NCI-H2171 treated with DMSO at 0.1 percent for 48 hours (cell line): ENCODE results near the gene VSTM2L.

ENCODE experiments used
- DNase-seq: peaks from one replicate; lab custom pipeline; 2025; lab: John Stamatoyannopoulos, UW

The VSTM2L gene

DNA sequence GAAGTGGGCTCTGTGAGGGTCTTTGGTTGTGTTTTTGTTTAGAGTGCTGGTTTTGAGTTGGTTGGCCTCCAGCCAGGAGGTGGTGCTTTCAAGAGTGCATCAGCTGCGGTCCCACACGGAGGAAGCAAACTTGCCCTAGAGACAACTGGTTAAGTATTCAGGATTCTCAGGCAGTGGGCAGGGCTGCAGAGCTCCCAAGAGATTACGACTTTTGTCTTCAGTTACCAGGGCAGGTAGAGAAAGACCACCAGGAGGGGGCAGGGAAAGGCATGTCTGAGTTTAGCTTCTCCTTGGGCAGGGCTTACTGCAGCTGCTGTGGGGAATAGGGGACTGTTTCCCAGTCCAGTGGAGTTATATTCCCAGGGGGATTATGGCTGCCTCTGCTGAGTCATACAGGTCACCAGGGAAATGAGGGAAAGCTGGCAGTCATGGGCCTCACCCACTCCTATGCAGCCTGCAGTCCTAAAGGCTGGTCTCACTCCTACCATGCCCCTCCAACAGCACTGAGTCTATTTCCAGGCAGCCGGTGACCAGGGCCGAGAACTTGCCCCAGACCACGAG, 66.0 kb downstream of the VSTM2L start:
- peak; percentile 100 for DNase-seq

DNA sequence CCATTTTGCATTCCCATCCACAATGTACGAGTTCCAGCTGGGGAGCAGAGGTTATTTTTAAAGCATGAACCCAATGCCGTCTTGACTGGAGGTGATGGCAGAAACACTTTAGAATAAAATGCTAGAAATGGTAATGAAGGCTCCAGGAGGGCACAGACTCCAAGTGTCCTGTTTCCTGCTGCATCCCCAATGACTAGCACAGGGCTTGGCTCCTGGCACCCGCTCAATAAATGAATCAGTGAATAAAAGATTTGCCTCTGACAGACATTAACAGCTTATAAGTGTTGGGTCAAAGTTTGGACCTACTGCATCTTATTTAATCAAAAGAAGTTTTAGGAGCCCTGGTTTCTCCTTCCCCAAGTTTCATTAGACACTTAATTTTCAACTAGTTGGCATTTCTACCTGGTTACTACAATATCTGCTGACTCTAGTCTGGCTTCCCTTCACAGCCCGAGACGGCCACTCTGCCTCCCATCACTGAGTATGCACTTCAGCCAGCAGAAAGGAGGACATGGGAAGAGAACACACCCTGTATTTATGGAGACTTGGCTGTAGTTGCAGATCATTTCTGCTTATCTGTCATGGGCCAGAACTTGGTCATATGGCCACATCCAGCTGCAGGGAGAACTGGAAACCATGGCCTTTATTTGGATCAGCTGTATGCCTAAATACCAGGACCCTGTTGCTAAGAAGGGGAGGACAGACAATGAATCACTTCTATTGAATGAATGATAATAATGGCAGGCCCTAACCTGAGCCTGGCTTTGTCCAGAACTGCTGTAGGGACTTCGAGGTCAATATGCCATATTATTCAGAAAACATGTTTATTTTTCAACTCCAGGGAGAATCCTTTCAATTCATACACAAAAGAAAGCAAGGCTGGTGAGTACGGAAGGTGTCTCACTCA, 67.3 kb downstream of the VSTM2L start:
- no peak for DNase-seq

DNA sequence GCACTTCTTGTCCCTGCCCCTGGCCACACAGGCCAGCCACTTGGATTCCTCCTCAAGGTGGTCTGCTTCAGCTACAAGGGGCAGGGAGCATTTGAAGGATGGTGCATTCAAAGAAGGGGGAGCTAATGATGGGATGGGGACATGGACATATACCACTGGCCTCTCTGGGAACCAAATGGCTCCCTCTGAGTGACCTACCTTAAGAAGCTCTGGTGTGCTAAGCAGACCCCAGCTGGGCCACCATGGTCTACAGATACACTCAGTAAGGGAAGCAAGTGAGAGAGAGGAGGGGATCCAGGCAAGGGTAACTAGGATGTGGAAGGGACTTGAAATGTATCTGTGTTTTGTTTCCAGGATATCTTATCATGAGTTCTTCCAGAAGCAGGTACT, 67.9 kb downstream of the VSTM2L start:
- no peak for DNase-seq

DNA sequence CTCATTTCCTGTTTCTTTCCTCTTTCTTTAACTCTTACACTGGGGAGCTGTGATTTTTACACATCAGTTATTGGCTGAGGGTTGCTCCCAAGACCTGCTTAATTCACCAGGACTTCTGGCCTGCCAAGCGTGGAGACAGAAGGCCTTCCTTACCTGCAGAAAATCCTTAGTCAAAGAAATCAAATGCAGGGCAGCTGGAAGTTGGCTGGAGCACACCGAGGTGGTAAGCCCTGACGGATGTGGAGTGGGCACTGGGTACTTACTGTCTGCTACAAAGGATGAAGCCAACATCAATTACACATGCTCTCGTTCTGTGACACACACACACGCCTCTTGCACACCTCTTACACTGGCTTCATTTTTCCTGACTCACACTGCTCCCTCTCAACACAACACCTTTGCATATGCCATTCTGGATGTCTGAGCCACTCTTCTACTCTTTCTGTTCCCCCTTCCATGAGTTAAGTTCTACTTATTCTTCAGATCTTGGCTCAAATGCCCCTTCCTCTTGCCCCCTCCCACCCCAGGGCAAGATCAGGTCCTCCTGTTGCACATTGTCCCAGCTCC, 68.7 kb downstream of the VSTM2L start:
- no peak for DNase-seq

DNA sequence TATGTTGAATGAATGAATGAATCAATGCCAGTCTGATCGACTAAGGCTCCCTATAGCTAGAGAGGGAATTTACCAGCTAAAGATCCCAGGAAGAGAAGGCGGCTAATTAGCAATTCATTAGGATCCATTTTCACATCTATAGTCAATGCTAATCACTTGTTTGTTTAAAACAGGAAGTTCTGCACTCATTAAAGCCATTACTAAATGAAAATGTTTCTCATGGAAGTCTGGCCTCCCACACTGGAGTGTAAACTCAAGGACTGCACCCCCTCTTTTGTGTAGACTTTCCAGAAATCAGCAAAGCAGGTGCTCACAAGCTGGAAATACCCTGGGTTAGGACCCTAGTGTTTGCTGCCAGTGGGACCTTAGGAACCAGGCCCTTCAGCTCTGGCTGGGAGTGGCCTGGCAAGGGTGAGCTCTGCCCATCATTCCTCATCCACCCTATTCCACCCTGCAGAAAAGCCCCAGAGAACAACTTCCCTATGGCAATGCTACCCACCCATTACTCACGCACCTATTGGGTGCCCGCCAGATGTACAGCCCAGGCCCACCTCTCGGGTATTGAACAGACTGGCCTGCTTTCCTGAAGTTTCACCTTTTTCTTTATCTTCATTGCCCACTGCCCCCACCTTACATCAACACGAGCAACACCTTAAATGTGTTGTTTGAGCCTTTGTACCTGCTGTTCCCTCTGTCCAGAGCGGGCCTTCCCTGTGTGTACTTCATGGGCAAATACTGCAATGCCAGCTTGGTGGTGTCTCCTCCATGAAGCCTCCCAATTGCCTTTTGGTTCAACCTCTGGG, 69.5 kb downstream of the VSTM2L start:
- no peak for DNase-seq

DNA sequence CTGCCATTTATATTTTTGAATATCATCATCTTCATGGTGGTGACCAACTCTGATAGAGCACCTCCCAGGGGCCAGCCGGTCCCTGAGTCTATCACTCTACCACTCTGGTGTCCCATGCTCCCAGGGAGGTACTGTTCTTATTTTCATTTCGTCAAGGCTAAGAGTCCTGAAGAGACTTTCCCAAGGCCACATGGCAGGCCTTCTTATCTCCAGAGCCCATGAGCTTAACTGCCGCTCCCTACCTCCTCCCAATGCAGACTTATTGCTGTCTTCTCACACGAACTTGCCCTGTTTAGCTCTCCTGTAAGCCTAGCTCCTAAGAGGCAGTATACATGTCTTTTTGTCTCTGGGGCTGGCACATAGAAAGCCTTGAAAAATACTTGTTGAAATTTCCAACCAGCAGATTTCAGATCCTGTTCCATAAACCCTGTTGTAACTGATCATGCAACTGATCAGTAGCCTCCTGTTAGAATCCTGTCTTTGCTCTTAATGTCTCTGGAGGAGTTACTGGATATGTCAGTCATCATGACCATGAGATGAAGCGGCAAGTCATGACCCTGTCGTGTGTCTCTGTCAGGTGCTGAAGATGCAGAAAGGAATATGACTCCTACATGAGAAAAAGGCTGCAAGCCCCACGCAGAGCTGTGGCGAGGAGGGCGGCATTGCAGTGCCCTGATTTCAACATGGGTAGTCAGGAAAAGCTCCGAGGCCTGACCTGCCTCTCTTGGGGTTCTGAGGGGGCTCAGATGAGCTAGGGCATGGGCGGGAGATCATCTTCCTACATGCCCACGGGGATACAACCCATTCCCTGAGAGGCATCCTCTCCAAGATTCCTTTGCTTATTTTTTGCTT, 70.4 kb downstream of the VSTM2L start:
- no peak for DNase-seq

DNA sequence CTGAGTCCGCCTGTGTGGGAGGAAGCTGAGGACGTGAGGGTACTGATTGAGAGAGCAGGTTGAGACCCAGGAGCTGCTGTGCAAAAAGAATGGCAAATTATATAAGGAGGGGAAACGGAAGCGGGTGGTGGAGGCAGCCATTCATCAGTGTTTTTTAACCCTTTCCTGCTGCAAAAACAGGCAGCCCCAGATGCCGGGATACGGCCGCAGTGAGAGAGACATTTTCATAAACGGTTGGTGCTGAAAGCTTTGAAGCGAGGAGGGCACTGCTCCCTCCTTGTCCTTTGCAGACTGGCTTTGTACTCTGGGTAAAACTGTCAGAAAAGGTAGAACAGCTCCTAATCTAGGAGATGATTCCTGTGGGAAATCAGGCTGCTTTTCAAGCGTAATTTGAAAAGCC, 74.0 kb downstream of the VSTM2L start:
- peak; percentile 53 for DNase-seq

DNA sequence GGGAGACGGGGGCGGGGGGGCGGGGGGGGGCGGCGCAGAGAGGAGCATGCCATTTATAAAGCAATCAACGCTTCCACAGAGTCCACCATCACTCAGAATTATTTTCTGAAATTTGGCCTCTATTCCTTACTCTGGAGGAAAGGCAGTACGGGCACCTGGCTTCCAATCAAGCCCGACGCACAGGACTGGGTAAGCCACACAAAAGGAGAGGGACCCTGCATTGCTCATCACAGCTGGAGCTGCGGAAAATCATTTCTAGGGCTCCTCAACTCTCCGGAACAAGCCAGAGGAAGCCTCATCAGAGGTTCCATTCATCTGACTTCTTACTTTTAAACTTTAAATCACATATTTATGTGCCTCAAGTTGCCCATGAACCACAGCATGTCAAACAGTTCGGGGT, 74.4 kb downstream of the VSTM2L start:
- no peak for DNase-seq

DNA sequence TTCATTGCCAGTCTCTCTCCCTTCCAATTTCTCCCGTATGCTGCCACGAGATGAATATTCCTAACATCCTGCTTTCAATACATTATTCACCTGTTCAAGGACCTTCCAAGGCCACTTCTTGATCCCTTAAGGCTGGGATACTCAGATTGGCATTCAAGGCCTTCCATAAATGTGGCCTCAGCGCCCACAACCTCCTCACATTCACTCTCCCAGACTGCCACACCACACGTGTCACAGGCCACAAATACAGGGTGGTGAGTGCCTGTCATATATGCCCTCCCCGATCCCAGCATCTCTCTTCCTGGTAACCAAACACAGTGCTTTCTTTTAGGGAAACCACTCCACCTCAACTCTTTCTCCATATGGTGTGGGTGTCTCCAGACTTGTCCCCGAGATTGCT, 74.9 kb downstream of the VSTM2L start:
- DNase-seq = no peak

DNA sequence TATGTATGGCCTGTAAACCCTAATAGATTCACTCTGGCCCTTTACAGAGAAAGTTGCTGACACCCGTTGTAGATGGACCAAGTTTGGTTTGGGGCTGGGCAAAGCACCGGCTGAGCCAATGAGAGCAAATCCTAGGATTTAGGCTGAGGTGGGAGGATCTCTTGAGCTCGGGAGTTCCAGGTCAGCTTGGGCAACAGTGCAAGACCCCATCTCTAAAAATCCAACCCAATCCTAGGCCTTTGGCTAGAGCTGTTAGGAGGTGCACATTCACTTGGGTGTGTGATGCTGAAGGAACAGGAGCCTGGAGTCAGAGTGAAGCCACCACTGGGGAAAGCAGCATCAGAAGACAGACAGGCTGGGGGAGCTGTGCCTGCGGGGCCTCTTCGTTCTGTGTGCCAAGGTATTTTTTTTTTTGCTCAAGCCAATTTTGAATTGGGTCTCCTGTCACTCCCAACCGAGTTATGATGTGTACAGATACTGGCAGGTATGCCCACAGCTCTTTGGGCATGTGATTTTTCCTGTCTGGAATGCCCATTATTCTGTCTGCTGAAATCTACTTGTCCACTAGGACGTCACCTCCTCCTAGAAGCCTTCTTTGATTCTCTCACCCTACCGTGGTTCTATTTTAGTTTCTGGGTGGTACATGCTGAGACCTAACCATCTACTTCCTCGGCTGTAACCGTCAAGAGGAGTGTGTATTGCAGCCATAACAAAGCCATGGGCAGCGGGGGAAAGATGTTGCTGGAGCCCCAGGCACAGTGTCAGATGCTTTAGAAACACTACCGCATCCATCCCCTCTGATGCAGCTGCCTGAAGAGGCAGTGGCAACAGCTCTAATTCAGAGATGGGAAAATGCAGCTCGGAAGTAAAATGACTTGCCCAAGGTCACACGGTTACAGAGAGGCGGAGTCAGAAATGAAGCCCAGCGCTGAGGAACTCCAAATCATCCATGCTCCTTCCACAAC, 76.4 kb downstream of the VSTM2L start:
- DNase-seq = no peak

DNA sequence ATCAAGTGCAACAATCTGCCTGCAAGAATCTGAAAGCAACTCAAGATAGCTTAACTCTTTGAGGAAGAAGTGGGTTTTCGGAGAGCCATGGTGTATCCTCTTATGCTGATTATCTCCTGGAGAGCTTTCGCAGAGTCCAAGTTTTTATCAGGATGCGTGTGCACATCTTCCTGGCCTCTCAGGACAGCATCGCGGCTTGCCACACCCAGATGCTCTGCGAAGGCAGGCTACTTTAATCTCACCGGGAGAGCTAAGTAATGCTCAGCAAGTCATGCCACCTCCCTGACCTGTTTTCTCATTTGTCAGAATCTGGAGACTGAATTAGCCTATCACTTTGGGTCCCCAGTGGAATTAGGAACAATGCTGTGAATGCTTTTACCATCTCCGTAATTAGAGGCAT, 77.5 kb downstream of the VSTM2L start:
- DNase-seq = no peak

DNA sequence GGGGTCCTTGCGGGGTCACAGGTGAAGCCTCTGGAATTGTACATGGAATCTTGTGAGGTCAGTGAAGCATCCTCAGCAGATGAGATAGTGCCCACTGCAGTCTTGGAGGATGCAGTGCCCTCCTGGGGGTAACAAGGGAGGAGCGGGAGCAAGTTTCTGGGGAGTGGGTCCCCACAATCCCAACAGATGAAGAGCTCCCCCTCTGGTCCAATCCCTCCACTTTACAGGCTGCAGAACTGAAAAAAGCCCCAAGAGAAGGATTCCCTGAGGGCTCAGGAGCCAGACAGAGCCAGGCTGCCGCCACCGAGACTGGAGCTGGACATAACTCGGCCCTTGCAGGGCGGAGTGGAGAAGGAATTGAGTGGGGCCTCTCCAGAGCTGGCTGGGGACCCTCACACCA, 77.9 kb downstream of the VSTM2L start:
- DNase-seq = no peak

DNA sequence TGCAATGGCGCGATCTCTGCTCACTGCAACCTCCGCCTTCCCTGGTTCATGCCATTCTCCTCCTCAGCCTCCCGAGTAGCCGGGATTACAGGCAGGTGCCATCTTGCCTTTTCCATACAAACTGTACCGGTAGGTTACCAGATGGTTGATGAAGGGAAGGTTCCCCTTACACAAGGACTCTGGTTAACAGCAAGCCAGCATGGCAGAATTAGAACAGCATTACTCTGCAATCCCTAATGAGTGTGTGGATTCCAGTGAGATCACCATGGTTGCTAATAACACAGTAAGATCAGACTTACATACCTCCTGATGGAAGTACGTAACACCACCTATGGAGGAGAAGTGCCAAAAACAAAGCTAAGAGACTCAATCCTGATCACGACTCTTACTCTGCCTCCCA, 78.6 kb downstream of the VSTM2L start:
- peak; percentile 77 for DNase-seq

DNA sequence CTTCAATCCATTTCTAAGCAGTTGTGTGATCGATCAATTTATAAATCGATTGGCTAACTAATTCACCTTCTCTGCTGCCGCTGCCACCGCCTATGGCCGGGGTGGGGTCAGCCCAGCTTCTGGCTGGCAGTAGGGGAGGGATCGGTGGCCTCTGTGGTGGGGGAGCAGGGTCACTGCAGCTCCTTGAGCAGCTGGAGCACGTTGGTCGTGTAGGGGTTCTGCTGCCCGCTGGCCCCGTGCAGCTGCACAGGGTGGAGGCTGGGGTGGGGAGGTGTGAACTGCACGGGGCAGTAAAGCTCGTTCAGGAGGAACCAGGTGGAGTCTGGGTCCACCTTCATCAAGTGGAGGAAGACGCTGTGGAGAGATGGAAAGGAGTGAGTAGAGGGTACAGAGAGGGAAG, 80.4 kb downstream of the VSTM2L start:
- no peak for DNase-seq

DNA sequence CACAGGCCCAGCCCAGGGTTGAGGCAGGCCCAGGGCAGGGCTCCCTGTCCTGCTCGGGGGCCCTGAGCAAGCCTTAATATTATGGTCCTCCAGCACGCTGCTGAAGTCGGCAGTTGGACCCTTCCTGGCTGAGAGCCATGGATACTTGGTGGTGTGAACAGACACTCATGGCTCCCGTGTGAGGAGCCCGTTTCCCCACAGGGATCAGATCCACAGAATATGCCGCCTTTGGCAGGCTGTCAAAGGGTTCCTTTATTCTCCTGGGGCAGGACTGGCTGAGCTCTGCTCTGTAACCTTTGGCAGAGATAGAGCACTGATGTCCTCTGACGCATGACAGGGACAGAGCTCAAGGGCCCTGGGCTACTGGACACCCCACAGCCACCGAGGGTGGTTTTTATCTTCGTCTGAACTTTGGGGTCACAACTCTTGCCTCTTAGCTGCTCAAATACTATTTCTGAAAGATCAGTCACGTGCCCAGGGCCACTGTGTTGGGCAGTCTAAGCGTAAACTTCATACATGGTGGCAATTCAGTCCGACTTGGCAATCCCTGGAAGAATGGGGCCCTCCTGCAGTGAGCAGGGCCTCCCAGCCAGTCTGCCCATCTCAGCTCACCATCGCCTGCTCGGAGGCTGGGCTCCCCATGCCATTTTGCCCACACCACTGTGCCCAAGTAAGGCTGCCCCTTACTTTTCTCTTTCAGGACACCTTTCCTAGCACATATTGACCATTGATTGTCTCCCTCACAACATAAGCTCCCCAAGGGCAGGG, 81.3 kb downstream of the VSTM2L start:
- peak; percentile 68 for DNase-seq

DNA sequence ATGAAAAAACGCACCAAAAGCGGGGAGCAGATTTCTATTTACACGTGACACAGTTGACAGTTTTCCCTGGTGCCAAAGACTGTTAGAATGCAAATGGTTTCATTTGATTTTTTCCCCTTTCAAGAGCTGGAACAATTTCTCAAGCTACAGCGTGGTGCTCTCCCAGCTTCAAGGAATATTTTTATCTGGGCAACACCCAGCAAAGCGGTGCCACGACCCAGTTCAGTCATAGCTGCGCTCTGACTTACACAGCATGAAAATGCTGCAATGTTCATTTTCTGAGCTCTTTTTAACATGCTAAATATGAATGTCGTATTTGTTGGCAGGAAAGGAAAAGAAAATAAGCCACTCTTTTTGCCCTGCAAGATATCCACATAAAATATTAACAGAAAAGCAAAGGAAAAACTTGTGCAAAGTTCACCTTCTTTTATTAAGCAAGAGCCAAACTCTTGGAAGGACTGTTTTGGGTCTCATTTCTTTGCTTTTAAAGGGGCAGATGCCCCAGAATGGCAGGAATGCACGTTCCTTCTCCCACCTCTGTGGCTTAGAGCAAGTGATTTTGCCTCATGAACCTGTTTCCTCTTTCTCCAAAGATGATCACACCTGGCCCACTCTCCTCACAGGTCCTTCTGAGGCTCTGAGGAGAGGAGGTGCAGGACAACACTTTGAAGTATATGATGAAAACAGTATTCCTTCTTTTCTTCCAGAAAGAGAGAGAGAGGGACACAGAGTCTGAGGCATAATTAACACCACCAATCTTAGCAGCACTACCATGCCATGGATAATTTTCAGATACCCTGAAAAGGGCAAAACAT, 83.3 kb downstream of the VSTM2L start:
- peak; percentile 58 for DNase-seq

DNA sequence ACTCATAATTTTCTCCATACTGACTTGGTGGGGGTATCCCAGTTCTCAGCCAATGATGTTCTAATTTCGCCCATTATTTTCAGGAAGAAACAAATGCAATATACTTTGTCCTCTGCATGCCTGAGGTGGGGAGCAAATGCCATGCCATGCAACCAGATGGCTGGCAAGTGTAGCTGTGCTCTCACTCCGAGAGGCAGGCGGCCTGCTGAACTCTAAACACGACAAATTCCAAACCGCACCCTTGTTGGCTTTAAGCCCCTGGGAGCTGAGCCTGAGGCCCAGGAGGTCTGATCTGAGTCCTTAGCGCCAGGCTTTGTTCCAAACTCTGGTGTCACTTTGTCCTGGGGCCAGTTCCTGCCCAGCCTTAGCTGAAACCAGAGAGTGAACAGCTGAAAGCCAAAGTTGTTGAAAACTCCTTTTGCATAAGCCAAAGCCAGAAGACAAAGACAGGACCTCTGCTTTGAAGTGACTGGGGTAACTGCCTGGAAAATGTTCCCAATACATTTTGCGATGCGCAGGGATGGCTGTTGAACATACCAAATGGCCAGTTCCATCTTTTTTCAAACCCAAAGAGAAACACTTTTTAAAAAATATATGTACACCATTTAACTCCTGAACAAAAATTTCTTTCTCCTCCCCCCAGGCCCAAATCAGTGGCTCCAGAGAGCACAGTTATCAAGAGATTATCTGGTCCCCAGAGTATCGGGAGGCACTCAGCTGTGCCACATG, 84.1 kb downstream of the VSTM2L start:
- DNase-seq = peak; percentile 83
